Retina (tissue), 1 donor: ENCODE measurements around the gene RACK1.
"Not testable (repeated sequence)": the region's sequence is repeated elsewhere in the genome, so short reads cannot be mapped to it uniquely, and the experiment has no call there.

ENCODE experiments used
- DNase-seq: peaks from one replicate; pipeline ENCODE4 v3.0.0-alpha.2; 2016

RACK1 gene

GRCh38 chr5:181233088-181233800 lies 10.5 kb downstream of the RACK1 start:
- DNase-seq, result no peak

DNA sequence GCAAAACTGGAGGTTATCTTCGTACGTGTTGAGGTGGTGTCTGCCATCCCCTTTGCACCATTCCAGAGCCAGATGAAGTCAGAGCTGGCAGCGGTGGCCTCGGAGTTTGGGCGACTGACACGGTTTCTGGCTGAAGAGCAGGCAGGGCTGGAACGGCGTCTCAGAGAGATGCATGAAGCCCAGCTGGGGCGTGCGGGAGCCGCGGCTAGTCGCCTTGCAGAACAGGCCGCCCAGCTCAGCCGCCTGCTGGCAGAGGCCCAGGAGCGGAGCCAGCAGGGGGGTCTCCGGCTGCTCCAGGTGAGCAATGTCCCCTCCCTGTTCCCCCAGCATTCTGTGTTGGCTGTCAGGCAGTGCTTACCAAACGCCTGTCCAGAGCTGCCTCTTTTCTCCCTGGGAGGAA lies 11.1 kb downstream of the RACK1 start:
- DNase-seq, result no peak

DNA sequence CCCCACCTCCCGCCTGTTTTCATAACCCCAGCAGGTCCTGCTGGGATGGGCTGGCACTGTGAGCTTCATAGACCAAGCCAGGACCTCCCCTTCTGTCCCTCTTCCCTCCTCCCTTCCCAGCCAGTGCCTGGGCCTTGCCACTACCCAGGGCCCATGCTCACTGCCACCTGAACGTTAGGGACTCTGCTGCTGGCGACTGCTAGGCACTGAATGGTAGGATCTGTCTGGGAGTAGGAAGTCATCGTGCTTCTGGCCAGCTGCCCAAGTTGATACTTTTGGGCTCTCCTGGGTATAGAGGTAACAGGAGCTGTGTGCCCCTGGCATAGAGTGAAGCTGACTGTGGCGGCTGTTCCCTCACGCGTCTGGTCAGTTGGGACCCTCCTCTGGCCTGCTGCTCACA lies 12.3 kb downstream of the RACK1 start:
- DNase-seq, result no peak

DNA sequence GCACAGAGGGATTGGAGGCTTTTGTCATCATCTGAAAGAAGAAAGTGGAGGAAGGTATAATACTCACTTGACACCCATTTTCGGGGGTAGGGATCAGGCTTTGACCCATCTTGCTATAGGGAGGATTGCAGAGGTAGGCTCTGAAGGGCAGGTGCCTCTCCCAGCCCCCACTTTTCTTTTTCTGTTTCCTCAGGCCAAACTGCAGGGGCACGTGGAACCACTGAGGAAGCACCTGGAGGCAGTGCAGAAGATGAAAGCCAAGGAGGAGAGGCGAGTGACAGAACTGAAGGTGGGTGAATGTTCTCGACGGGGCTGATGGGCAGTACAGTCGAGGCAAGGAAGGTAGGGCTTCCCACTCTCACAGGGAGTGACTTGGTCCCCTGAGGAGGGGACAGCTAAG lies 13.2 kb downstream of the RACK1 start:
- no peak for DNase-seq

GRCh38 chr5:181229996-181230395 lies 13.7 kb downstream of the RACK1 start:
- DNase-seq, result no peak

- no peak for DNase-seq
Observed at GRCh38 chr5:181224390-181225229, 19.1 kb downstream of the RACK1 start.

GRCh38 chr5:181223729-181224389 lies 19.8 kb downstream of the RACK1 start:
- DNase-seq, result peak; percentile 93

DNA sequence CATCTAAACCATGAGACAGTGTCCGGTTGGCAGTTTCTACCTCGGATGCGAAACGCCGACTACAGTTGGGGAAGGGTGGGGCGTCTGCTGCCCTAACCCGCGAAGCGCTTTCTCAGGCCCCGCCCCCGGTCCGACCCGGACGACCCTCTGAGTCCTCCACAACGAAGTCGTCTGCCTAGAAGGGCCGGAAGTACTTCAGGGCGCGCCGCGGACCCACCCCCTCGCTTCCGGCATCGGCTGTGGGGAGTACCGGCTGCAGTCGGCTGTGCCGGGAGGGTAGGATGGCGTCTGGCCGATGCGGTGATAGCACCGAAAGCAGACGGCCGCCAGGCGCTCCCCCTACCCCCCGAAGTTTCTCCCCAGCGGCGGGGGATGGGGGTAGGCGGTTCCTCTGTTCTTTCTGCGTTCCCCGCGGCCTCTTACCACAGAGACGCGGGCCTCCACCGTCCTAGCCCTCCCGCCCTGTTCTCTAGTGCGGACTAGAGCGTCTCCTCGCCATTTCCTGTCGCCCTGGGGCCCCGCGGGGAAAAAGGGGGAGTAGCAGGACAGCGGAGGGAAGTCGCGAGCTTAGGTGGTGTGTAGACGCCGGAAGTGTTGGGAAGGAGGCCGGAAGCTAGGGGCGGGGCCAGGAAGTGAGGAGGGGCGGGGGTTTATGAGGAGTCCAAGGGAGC lies 20.5 kb downstream of the RACK1 start, which contains the start of gene TRIM41:
TSS of gene TRIM41 (plus strand) at position 224 of the 671 bp plus-strand sequence. CDS start 719 bp downstream, outside the sequence.
- DNase-seq, result peak; percentile 100

DNA sequence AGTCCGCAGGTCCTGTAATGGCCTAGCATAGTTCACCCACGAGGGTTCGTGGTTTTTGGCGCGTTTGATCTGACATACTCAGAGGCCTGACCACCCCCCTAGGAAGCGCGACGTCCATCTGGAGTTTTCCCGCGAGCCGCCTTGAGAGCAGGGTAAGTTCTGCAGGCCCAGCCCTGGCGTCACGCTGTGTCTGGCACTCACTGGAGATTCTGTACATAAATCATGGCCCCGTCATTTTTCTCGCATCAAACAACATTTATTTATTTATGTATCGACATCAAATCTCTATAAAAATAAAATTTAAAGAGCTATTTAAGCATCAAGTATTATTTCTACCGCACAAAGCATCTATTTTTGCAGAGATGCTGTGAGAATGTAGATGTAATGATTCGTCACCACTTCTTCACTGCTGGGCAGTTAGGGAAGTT lies 21.1 kb downstream of the RACK1 start:
- no peak for DNase-seq

DNA sequence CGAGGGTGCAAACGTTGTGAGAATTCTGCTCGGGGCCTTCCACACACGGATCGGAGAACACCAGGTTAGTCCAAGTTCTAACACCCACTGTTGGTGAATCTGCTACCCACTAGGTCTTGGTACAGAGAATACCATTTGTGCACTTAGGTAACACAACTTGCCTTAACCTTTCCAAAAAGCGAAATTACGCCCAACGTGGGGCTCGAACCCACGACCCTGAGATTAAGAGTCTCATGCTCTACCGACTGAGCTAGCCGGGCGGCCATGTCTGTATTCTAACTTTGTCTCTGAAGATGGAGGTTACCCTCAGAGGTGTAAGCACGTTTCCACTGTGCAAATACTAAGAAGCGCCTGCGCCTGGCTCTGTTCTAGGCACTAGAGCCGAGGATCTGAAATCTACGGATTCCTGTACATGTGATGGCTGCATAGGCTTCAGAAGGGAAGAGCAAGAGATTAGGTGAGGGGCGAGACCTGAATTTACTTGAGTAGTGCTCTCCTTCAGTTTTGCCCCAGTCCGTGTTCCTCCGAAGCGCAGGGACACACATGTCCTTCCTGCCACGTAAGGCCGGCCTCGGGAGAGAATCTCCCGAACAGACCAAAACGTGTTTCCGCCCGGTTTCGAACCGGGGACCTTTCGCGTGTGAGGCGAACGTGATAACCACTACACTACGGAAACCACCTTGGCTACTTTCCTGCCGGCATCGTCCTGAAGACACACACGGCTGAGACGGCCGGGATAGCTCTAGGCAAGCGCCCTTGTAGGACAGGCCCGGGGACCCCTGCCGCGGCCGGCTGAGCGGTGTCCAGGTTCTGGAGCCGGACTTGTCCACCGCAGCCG lies 21.7 kb downstream of the RACK1 start:
- DNase-seq, result peak; percentile 97

DNA sequence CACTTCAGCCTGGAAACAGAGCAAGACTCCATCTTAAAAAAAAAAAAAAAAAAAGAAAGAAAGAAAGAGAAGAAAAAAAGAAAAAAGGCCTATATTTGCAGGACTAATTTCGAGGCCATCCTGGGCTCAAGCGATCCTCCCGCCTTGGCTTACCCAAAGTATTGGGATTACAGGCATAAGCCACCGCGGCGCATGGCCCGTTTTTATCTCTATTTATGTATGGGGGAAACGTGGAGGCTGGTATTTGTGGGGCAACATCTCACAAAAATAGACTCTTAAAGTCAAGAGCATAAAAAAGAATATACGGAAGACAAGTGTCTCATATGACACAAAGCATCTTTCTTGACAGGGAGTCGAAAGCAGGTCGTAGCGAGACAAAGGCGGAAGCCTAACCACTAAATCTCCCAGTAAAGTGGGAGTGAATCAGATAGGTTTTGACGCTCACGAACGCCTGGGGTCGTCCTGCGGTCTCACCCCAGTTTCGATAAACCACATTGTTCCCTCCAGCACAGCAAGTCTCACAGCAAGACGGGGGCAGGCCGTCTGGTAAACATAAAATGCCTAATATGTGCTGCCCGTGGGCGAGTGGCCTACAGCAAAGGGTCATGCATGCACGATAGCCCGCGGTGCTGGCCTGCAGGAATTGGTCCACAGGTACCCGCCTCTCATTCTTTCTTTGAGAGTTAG lies 22.5 kb downstream of the RACK1 start:
- DNase-seq, result no peak

- DNase-seq, result no peak
Observed at GRCh38 chr5:181220178-181220515, 23.6 kb downstream of the RACK1 start.

DNA sequence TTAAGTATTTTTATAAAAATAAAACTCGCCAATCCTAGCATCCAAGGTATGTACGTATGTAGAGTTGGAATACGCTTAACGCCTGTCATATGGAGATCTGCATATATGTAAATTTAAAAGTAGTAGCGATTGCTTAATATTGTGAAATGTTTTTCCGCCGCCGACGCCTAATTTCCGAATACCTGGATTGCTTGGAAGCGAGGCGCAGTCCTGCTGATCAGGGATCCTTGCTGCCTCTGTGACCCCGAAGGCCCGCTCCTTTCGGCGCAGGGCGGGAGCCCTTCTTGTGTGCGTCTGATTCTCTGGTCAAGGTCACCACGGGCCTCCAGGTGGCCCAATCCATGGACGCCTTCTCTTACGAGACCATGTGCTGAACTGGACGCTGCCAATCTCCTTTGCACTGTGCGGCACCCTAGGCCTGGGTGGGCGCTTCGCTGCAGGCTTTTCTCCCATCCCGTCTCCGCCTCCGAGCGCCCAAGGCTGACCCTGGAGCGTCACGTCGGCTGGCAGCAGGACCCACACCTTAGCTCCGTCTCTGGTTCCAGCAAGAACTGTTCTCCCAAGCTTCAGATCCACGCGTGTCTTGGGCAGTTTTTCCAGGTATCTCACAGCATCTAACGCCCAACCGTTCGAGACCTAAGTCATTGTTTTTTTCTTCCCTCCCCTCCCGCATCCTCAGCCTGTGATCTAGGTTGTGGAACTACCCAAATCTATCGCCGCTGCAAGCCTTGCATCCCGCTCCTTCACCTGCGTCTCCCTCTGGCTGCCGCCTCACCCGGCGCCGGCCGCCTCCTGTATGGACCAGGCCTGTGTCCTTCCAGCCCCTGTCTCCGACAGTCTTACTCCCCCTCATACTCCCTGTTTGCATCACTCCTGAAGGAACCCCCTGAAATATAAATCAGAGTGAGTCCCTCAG lies 24.2 kb downstream of the RACK1 start:
- DNase-seq, result peak; percentile 31

DNA sequence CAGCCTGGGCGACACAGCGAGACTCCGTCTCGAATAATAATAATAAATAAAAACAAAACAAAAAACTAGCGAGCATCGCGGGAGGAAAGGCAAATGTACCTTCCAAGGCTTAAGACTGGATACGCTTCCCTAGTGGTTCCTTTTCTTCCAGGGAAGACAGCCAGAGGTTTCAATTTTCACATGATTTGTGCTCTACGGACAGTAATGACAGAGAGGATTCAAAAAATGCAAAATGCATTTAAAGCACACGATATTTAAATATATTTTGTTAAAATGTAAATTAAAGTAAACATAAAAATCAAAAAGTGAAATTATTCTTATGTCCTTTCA lies 24.9 kb downstream of the RACK1 start:
- DNase-seq, result no peak

- no peak for DNase-seq
Observed at GRCh38 chr5:181217803-181218062, 26.0 kb downstream of the RACK1 start.

DNA sequence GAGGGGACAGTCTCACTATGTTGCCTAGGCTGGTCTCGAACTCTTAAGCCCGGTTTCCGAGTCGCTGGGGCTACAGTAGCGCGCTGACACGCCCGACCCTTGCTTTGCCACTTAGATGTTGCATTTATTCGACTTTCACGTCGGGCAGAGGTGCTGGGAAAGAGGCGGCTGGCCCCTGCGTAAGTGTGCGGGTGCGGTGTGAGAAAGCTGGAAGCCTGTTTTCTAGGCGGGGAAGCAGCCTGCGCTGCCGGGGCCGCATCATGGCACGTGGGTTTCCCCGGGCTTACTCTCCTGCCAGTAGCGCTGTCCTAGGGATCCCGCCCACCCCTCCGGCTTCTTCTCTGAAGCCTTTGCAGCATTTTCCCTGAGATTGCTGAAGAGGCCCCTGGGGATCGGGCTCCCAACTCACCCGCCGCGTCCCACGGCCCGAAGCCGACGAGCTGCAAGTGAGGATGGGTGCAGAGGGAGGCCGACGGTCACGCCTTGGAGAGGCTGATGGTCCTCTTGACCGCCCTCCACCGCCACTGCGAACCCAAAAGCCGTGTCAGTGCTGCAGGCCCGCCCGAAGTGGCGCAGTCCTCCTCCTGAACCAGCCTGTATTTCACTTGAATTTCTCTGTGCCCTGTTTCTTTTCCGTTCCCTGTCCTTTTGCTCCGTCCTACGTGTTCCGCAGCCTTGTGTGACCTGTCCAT lies 26.4 kb downstream of the RACK1 start:
- peak; percentile 81 for DNase-seq

- no peak for DNase-seq
Observed at GRCh38 chr5:181215997-181216989, 27.4 kb downstream of the RACK1 start.

GRCh38 chr5:181214249-181214648 lies 29.5 kb downstream of the RACK1 start:
- not testable (repeated sequence) for DNase-seq

DNA sequence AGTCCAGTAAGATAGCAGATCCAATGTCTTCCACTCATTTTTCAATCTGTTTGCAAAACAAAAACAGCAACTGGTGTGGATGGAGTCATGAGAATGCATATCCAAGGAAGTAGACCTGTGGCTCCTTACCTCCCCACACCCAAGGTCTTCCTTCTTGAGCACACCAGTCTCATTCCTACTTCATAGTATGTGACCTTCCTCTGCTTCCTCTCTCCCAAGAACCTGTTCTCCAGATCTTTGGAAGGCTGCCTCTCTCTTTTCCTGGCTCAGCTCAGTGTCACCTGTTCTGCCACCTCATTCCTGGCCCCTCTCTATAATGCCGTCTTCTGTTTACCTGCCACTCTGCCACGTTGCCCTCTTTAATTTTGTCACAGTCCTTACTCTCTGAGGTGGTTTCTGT lies 30.8 kb downstream of the RACK1 start:
- no peak for DNase-seq
